ENCODE results near the gene OPA3.

Gene OPA3

GRCh38 chr19:45597425-45598111 lies 13.0 kb upstream of the OPA3 start:
- DNase-seq: no peak

GRCh38 chr19:45595814-45596213 lies 11.2 kb upstream of the OPA3 start:
- no peak for DNase-seq

DNA sequence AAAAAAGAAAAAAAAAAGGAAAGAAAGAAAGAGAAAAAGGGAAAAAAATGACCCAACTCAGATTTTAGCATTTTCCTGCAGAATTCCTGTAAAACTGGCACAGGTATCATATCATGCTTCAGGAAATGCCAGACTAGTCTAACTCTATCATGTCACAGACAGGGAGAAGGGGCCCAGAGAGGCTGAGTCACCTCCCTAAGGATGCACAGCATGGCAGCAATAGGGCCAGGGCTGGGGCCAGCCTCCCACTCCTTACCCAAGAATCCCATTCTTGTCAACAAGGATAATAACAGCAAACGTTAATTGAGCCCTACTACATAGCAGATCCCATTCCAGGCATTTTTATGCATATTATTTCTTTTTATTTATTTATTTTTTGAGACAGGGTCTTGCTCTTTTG lies 8.9 kb upstream of the OPA3 start:
- no peak for DNase-seq

GRCh38 chr19:45592366-45592765 lies 7.8 kb upstream of the OPA3 start:
- DNase-seq: no peak

DNA sequence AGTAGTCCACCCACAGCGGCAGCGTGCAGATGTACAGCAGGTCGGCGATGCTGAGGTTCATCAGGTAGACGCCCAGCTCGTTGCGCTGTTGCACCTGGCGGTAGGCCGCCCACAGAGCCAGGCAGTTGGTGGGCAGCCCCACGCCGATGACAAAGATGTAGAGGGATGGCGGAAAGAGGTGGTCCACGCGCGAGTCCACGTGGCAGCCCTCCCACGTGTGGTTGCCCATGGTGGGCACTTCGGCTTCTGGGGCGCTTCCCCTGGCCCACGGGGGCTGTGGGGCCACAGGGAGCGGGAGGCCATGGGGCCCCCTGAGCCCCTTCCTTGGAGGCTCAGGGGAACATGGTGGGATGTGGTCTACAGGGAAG lies 7.0 kb upstream of the OPA3 start:
- no peak for DNase-seq

DNA sequence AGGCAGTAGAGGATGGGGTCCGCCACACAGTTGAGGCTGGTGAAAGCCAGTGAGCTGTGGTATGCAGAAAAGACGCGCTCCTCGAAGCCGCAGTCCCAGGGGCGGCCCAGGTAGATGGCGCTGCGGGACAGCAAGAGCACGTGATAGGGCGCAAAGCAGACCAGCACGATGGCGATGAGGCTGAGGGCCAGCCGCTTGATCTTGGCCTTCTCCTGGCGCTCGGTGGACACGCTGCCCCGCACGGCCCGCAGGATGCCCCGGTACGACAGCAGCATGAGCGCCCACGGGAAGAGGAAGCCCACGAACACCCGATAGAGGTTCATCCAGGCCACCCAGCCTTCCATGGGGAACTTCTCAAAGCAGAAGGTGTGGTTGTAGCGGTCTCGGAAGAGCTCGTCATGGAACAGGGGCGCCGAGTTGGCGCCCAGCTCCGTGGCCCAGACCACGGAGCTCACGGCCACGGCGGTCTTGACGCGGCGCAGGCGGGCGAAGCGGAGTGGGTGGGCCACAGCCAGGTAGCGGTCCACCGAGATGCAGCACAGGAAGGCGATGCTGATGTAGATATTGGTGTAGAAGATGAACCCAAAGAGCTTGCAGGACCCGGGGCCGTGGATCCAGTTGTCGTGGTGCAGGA lies 6.5 kb upstream of the OPA3 start:
- DNase-seq: peak; percentile 41

- no peak for DNase-seq
These were observed 5.8 kb upstream of the OPA3 start for GRCh38 chr19:45590300-45591003.

DNA sequence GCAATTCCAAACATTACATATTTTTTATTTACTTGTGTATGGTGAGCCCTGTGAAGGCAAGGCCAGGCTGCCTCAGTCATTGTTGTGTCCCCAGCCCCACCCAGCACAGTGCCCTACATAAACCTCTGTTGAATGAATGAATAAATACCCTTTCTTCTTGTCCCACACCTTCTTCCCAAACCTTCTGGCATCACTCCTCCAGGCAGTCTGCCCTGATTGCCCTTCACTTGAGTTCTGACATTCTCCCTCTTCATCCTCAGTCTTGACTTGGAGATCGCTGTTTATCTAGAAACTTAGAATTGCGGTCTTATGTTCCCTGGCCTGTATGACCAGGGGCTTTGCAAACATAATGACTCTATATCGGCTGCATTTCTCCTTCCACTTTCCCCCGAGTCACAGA lies 5.2 kb upstream of the OPA3 start:
- no peak for DNase-seq

DNA sequence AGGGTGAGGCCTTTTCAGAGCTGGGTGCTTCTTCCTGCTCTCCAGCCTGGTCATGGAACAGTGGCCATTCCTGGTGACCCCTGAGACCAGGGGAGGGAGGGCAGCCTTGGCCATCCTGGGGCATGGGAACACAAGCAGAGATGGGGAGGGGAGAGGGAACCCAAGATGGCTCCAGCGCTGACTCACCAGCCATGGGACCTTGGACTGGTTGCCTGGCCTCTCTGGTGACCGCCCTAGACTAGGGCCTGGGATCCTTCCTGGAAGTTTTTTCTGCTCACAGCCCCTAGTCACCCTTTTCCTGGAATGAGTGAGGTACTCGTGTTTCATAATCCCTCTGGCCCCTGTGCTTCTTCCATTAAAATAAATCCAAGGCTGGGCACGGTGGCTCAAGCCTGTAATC lies 3.3 kb upstream of the OPA3 start:
- DNase-seq: no peak

GRCh38 chr19:45585158-45585577 lies 566 bp upstream of the OPA3 start:
- no peak for DNase-seq

DNA sequence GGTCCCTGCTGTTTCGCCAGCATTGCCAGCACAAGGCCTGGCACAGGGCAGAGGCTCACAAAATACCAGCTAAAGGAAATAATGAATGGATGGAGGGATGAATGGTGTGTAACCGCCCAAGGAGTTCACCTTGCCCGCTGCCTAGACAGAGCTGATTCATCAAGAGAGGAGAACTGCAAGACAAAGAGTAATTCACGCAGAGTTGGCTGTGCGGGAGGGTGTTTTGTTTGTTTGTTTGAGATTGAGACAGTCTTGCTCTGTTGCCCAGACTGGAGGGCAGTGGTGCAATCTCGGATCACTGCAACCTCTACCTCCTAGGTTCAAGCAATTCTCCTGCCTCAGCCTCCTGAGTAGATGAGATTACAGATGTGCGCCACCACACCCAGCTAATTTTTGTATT lies 3.0 kb downstream of the OPA3 start:
- DNase-seq: no peak

DNA sequence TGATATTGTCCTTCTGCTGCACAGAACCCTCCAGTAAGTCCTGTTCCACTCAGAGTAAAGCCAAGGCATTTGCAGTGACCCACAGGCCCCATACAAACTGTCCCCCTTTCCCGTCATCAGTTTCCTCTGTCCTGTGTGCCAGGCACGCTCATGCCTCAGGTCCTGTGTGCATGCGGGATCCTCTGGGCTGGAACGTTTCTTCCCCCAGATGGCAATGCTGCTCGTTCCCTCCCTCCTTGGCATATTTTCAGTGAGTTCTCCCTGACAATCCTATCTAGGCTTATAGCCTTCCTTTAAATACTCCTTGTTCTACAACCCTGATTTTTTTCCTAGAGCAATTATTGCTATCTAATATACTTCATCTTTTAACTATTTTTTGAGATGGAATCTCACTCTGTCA lies 5.7 kb downstream of the OPA3 start:
- DNase-seq: no peak

- DNase-seq: no peak
These were observed 7.3 kb downstream of the OPA3 start for GRCh38 chr19:45577111-45577905.

DNA sequence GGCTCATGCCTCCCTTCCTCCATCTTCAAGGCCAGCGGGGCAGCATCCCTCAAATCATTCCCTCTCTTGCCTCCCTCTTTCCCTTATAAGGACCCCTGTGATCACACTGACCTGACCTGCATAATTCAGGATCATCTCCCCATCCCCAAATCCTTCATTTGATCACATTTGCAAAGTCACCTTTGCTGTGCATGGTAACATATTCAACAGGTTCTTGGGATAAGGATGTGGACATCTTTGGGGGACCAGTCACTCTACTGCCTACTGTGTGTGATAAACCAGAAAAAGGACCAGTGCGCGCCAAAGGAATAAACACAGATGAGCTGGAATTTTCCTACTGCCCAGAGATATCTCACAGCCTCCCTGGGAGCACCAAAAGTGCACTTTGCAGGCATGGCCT lies 7.9 kb downstream of the OPA3 start:
- no peak for DNase-seq

- no peak for DNase-seq
These were observed 9.4 kb downstream of the OPA3 start for GRCh38 chr19:45575216-45575615.

GRCh38 chr19:45574526-45574925 lies 10.1 kb downstream of the OPA3 start:
- no peak for DNase-seq

GRCh38 chr19:45571457-45572220 lies 13.0 kb downstream of the OPA3 start:
- DNase-seq: no peak

- DNase-seq: peak; percentile 55
These were observed 14.8 kb downstream of the OPA3 start for GRCh38 chr19:45569619-45570421.

DNA sequence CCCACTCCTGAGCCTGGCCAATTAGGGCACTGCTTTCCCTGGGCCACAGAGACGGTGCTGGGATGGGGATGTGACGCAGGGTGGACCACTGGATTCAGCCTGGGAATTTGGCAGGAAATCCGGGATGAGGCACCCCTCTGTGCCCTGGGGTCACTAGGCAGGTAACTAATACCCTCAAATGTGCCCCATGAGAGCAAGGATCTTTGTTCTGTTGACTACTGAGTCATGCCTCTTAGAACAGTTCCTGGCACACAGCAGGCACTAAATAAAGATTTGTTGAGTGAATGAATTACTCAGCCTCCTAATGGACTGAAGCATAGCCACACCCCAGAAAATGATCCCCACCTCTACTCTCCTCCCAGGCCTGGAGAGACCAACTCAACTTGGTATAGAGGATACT lies 15.9 kb downstream of the OPA3 start:
- DNase-seq: no peak

DNA sequence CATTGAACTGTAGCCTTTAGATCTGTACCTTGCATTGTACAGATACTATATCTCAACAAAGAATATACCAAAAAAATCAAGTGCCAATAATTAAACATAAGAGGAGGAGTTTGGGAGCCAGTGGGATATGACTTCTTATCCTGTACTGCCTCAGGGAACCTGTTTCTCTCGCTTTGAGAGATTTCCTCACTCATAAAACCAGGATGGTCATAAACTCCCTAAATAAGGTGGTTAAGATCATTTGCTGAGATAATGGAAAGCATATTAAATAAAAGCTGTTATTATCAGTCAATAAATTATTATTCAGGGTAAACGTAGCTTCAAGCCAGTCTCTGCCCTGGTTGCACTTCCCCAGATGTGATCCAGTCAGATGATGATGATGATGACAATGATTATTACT lies 17.0 kb downstream of the OPA3 start:
- no peak for DNase-seq

GRCh38 chr19:45564131-45564780 lies 20.3 kb downstream of the OPA3 start:
- DNase-seq: no peak
